NOMO-1 treated with dmso at 0.1 percent for 144 hours (cell line): ENCODE data around the gene ANK2.

Source experiments
- DNase-seq: peaks from one replicate; lab custom pipeline; 2025; ENCODE audit not compliant: unreplicated experiment; lab: John Stamatoyannopoulos, UW

The ANK2 gene

DNA sequence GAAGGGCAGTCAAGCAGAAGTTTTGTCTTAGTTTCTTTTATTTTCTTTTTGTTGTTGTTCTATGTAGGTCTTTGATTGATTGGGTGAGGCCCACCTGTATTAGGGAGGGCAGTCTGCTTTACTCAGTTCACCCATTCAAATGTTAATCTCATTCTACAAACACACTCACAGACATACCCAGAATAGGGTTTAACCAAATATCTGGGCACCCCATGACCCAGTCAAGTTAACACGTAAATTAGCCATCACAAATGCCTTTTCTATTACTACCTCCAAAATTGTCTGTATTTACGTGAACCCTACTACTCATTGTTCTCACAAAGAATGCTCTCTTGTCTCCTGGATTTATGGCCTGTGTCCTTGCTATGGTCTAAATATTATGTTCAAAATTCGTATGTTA, 339.7 kb downstream of the ANK2 start:
- DNase-seq = no peak

DNA sequence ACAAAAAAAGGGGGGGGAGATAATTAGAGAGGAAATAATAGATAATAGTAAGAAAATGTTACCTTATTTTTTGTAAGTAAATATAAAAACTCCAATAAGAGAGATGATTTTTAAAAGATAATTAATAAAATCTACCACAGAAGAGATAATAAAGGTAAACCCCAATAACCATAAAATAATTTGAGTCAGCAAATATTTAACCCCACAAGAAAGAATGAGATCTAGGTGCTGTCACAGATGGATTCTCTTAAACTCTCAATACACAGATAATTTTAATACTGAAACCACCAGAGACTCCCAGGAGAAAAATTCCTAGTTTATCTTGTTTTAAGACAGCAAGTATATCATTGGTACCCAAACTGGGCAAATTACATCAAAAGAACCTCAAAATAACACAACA, 341.4 kb downstream of the ANK2 start:
- DNase-seq = no peak

DNA sequence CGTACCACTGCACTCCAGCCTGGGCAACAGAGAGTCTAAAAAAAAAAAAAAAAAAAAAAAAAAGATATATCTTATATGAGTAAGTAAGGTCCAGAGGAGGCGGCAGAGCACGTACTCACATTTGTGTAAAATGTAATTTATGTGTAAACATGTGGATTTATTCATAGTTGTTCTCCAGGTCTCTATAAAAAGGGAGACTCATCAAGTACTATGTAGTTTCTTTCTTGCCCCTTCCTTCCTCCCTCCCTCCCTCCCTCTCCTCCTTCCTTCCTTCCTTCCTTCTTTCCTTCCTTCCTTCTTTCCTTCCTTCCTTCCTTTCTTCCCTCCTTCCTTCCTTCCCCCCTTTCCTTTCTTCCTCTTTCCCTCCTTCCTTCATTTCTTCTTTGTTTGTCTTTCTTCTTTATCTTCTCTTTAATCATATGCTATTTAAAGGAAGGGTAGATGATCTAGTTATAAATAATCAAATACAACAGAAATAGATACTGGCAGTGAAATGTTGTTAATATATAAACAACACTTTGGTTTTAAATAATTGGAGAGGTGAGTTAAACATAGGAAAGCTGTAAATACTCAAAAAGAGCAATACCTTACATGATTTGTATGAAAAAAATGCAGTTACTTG, 344.8 kb downstream of the ANK2 start:
- DNase-seq = no peak

DNA sequence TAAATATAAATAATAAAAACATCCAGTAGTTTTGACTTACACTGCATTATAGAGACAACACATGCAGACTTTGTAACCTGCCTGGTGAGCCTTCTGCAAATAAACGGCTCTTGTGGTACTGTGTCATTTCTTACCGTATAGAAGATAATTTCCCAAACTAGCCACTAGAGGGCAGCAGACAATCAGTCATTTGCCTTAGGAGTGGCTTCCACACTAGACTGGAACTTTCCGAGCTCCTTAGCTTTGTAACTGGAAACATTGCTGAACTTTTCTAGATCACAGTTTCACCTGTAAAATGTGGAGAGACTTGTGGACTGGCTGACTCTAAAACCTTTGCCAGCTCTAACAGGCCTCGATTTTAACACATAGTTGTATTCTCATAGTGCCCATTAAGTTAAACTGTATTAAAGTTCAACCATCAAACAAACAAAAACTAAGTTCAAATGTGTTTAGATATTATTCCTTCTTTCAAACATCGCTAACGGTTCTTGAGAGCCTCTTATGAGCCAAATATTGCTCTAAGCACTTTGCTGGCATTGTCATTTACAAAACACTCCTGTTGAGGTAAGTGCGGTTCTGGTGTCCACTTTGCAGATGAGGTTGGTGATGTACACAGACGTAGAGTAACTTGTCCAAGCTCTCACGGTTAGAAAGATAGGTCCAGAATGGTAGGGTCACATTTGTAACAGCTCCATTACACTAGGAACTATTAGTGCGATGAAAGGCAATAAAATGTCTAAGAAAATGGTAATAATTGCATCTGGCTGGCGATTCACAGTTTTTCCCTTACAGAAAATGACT, 345.5 kb downstream of the ANK2 start:
- peak; percentile 33 for DNase-seq

DNA sequence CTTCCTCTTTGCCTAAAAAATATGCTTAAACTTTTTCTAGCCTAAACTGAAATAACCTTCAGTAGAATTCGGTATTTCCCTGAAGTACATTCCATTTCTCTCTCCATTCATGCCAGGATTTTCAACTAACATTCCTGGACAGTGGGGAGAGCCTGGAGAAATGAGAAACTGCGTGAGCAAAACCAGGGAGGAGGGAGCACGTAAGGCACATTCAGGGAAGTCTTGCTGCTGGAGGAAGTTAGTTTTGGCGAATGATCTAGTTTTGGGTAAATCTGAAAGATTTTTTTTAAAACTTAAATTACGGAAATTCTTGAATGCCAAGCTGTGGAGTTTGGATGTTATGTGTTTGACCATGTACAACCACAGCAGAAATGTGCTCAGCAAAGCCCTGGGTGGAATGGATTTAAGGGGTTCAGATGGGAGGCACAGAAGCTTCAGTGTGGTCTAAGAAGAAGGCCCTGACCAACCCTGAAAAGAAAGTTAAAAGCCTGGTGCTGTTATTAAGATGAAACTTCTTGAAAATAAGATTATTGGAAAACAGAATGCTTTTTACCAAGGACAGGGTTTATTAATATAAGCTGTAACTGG, 347.8 kb downstream of the ANK2 start:
- no peak for DNase-seq

DNA sequence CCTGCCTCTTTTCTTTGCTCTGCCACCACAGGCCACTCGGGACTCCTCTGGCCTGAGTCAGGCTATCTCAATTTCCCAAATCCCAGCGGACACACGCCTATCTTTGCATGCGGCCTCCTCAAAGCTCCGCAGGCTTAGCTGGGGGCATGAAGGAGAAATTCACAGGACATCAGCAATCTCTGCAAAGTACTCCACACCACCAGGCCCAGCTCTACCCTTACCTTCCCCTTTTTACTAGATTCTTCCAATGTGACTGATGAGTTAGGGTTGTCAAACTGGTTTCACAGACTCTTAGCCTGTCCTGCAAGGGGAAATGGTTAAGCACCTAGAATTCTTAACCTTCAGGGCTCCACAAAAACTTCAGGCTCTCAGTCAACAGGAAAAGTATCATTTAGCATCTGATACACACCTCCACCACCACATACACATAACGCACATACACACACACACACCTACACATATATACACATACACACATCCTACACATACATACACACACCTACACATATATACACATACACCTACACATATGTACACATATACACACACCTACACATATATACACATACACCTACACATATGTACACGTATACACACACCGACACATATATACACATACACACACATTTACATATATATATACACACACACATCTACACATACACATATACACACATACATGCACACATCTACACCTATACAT, 349.1 kb downstream of the ANK2 start:
- no peak for DNase-seq

DNA sequence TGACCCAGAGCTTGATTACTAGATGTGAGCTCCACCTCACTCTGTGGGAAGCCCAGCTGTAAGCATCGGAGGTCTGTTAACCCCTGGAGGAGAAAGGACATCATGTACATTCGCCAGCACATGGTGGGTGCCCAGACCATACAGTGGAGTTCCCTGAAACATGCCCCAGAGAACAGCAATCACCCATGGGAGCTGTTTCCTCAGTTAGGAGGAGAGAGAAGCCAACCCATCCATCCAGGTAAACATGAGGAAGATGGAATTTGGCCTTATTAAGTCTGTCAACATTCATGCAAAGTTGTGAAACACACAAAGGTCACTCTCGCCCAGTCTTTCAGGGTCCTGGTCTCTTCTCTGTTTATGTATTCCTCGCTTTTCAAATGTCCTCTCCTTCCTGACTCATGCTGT, 354.7 kb downstream of the ANK2 start:
- no peak for DNase-seq

DNA sequence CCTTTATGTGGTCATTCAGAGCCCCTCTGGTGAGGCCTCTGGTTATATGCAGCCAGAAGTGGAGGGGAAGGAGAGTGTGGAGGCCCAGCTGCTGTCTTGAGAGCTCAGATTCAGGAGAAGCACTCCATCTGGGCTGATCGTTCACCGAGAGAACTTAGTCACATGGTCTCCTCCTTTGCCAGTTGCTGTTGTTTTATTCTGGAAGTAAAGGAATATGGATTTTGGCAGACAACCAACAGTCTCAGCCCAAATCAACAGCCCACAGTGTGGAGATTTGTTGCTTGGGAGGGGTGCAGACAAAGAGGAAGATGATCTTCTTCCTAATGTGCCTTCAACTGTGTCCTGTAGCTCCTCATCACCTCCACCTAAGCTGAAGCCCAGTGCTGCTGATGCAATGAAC, 355.4 kb downstream of the ANK2 start:
- DNase-seq = no peak

DNA sequence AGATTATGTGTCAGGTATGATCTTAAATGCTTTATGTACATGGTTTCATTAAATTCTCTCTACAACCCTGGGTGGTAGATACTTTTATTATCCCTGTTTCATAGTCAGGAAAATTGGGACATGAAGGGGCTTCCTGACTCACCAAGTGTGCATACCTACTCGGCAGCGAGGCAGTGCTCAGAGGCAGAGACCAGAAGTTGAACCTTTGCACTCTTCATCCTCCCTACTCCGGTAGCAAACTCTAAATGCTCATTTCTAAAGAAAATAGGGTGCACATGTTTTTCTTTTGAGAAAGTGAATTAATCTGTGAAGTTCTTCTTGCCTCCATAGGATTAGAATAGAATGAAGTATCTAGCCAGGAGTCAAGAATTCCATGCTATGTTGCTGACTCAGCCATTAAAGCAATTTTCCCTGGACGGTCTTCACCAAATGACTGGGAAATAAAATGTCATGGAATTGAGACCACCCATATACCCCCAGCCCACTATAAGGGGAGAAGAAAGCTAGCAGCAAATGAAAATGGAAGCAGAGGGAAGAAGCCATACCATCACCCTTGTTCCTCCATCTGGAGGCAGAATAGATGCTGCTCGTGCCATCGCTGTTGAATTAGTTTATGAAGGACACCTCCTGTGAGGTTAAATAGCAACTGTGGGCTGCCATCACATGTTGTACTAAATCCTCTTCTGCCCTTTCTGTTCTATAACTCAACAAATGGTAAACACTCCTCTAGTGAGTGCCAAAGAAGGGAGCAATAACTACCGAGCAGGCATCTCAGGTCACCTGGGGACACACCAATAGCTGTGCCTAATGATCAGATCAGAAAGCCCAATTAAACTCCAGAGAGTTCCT, 356.6 kb downstream of the ANK2 start:
- no peak for DNase-seq

DNA sequence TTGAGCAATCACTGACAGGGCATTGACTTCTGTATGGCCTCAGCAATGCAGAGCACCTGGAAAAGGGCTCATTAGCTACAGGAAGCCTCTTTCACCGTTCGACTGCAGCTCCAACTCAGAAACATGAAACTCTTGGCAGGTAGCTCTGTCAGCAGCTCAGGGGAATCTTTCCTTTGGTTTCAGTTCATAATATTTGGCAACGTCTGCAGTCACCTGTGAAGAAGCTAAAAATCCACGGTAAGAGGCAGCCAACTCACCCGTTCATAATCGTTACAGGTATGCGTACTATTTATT, 357.2 kb downstream of the ANK2 start:
- DNase-seq = no peak

DNA sequence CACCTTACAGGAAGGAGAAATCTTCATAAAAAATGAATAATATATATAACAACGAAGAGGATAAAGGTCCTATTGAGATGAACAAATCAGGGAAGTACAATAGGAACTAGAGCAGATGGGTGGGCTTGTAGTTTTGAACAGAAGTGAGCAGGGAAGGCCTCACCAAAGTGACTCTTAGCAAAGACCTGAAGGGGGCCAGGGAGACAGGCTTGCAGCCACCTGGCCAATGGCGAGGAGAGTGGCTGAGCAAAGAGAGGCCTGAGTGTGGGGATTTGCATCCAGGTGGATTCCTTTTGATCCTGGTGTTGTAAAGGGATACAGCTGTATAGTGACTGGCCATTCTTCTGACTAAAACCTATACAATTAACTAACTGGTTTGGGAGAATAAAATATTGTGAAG, 358.0 kb downstream of the ANK2 start:
- no peak for DNase-seq

DNA sequence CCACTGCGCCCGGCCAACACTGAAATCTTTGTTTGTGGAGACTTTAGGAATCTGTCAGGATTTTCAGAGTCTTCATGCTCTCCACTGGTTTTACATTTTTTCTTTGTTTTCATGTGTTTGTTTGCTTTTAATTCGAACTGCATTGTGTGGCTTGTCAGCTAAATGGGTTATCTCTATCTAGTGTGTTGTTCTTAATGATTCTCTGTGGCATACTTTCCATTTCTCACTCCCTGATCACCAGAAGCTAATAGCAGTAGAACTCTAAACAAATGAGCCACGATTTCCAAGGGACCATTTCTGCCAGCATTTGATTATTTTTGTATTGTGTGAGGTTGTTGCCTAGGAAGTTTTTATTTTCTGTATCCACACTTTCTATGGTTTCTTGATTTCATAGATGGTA, 359.7 kb downstream of the ANK2 start:
- DNase-seq = no peak

DNA sequence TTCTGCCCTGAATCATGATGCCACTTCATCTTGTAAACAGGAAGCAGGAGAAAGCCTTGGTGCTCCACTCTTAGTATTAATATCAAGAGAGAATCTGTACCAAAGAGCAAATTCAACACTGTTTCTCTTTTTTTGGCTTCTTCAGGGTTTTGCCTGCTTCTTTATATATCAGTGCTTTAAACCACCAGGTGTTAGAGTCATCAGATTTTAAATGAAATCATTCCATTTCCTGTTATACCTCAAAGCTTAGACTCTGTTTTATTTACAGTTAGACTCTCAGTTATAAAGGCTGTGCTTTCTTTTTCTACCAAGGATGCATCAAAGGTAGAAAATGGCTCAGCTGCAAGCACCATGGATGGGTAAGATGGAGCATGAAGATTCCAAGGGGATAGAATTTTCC, 361.2 kb downstream of the ANK2 start:
- no peak for DNase-seq

DNA sequence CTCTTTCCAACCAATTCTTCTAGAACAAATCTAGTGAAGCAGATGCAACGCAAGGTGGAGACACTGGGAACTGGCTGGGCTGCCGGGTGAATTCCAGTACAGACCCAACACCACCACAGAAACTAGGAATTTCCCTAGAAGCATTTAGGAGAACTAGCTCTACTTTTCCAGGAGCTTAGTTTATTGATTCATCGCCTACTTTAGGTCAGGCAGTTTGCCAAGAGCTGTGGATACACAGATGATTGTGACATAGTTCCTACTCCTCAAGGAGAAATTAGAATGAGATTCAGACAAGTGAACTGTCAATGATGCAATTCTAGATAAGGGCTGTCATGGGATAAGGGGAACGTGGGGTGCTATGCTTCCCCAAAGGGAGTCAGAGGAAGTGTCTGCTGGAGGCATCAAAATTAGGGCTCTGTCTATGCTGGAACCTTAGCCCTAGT, 362.1 kb downstream of the ANK2 start:
- no peak for DNase-seq

DNA sequence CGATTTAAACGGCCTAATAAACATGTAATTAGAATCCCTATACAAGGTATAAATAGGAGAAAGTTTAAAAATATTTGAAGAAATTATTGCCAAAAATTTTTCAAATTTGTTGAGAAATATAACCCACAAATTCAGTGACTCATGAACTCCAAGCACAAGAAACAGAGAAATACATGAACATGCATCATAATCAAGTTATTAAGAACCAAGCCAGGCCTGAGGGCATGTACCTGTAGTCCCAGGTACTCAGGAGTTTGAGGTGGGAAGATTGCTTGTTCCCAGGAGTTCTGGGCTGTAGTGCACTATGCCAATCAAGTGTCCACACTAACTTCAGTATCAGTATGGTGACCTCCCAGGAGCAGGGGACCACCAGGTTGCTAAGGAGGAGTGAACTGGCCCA, 370.2 kb downstream of the ANK2 start:
- DNase-seq = no peak

DNA sequence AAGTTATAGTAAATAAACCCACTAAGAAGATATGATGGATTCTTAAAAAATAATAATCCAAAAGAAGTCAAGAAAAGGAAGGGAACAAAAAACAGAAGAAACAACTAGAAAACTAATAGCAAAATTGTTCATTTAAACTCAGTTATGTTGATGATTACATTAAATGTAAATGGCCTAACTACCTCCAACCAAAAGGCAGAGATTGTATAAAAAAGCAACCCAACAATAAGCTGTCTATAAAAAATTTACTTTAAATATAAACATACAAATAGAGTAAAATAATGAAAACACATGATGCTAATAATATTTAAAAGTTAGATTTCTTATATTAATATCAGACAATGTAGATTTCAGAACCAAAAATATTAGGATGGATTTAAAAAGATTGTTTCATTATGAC, 371.5 kb downstream of the ANK2 start:
- no peak for DNase-seq

DNA sequence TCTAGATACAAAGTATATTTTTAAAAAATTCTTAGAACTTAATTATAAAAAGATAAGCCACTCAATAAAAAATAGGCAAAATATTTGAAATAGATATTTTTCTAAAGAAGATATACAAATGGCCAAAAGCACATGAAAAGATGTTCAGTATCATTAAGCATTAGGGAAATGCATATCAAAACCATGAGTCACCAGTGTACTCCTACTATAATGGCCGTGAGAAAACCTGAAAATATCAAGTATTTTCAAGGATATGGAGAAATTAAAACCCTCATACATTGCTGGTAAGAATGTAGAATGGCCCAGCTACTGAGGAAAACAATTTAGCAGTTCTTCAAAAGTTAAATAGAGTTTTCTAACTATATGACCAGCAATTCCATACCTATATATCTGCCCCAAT, 374.2 kb downstream of the ANK2 start:
- no peak for DNase-seq

DNA sequence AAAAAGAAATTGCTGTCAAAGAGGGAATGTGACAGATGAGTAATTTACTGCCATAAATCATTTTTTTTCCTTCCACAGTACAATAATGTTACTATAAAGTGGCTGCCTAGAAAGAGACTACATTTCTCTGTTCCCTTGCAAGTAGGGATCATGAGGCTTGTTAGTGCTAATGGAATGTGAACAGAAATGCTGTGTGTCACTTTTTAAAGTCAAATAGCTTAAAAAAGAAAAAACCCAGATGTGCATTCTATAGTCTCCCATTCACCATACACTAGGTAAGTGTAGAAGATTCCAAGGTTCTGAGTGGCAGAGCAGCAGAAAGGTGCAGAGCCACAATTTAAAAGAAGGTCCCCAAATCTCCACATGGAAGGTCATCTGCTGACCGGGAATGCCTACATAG, 383.7 kb downstream of the ANK2 start:
- no peak for DNase-seq
